RWPE2 (cell line): ENCODE data around the gene BNC1.

Source experiments
- ATAC-seq: fragments of 200-7000 bp; cut with Tn5 transposase; 3 replicates; pipeline ENCODE4 v1.9.1; 2021; ENCODE audit warnings: low read depth
- DNase-seq: peaks from one replicate; pipeline ENCODE4 v3.0.0-alpha.2; 2020; ENCODE audit warnings: low spot score
- H3K27ac ChIP-seq: fragments of 450-650 bp; 2 replicates; pipeline ENCODE4 v1.5.1; 2017; ENCODE audit warnings: mild to moderate bottlenecking; ENCODE audit not compliant: poor library complexity, severe bottlenecking
- H3K27me3 ChIP-seq: fragments of 250-450 bp; sonication (Bioruptor Pico); 2 replicates; pipeline ENCODE4 v1.5.1; 2021; ENCODE audit warnings: mild to moderate bottlenecking, moderate library complexity; ENCODE audit not compliant: insufficient read depth, poor library complexity, severe bottlenecking
- H3K36me3 ChIP-seq: fragments of 250-450 bp; sonication (Bioruptor Pico); 2 replicates; pipeline ENCODE4 v1.5.1; 2020; ENCODE audit warnings: low read depth, mild to moderate bottlenecking, moderate library complexity
- H3K4me1 ChIP-seq: fragments of 250-450 bp; sonication (Bioruptor Pico); 2 replicates; pipeline ENCODE4 v1.5.1; 2021; ENCODE audit warnings: mild to moderate bottlenecking, moderate library complexity; ENCODE audit not compliant: insufficient read depth, poor library complexity, severe bottlenecking
- H3K4me3 ChIP-seq: fragments of 250-450 bp; sonication (Bioruptor Pico); 2 replicates; pipeline ENCODE4 v1.5.1; 2021; ENCODE audit warnings: mild to moderate bottlenecking, moderate library complexity; ENCODE audit not compliant: severe bottlenecking
- H3K9me3 ChIP-seq: fragments of 250-450 bp; sonication (Bioruptor Pico); 2 replicates; pipeline ENCODE4 v1.5.1; 2021; ENCODE audit warnings: mild to moderate bottlenecking, moderate library complexity; ENCODE audit not compliant: severe bottlenecking
- TF ChIP-seq, protein P1 (sequence below): fragments of 450-650 bp; IDR thresholded peaks from one replicate; pipeline ENCODE4 v1.5.1; 2017; ENCODE audit warnings: mild to moderate bottlenecking, moderate library complexity; ENCODE audit not compliant: poor library complexity, severe bottlenecking

The BNC1 gene

DNA sequence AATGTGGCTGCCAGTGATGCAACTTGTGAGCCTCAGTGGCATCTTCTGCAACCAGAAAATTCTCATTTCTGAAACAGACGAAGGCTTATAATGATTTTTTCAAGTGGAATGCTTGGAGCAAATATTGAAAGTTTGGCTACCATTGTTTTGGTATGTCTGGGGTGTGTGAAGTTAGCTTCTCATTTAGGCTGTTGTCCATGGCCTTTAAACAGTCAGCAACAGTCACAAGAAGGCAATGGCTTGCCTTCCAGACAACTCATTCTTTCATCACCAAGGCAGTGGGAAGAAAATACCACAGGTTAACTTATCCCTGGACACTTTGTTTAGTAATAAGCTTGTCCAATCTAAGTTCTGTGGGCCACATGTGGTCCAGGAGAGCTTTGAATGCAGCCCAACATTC is 4.7 kb upstream of the BNC1 start:
- Histone ChIP-seq H3K9me3 (no peaks in the 10 kb centered on the region), H3K36me3 (no peaks in the 10 kb centered on the region), H3K27ac (peak overlapping the region; percentile 99), H3K4me3 (no peak overlapping the region), H3K27me3 (no peaks in the 10 kb centered on the region), H3K4me1 (peaks cover 65% of the 10 kb centered on the region)
- DNase-seq: no peak
- no peak for ATAC-seq
- TF ChIP-seq, protein P1, sequence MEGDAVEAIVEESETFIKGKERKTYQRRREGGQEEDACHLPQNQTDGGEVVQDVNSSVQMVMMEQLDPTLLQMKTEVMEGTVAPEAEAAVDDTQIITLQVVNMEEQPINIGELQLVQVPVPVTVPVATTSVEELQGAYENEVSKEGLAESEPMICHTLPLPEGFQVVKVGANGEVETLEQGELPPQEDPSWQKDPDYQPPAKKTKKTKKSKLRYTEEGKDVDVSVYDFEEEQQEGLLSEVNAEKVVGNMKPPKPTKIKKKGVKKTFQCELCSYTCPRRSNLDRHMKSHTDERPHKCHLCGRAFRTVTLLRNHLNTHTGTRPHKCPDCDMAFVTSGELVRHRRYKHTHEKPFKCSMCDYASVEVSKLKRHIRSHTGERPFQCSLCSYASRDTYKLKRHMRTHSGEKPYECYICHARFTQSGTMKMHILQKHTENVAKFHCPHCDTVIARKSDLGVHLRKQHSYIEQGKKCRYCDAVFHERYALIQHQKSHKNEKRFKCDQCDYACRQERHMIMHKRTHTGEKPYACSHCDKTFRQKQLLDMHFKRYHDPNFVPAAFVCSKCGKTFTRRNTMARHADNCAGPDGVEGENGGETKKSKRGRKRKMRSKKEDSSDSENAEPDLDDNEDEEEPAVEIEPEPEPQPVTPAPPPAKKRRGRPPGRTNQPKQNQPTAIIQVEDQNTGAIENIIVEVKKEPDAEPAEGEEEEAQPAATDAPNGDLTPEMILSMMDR: no peak

DNA sequence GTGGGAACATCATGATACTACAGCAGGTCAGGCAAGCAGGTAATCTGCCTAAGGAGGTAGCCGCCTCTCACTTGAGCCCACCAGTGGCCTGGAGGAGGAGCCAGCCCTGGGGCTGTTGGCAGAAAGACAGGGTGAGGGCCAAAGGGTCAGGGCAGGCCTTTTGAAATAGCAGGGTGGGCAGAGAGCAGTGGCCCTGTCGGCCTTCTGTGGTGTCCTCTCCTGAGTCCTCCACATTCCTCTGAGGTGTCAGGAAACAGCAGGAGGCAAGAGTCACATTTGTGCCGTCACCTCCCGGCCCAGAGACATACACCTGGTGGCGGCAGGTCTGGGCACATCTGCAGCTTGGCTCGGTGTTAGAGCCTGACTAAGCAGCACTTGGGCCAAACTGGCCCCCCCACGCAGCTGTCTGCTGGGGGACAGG is 3.9 kb upstream of the BNC1 start:
- peak; percentile 49 for ATAC-seq
- no peaks in the 10 kb centered on the region for H3K27me3 ChIP-seq
- TF ChIP-seq, protein P1: peak; percentile 23
- H3K36me3 ChIP-seq: peaks cover 5% of the 10 kb centered on the region
- peak overlapping the region; percentile 99 for H3K27ac ChIP-seq
- H3K4me3 ChIP-seq: no peak overlapping the region
- DNase-seq: peak; percentile 97
- H3K9me3 ChIP-seq: no peaks in the 10 kb centered on the region
- peaks cover 65% of the 10 kb centered on the region for H3K4me1 ChIP-seq

DNA sequence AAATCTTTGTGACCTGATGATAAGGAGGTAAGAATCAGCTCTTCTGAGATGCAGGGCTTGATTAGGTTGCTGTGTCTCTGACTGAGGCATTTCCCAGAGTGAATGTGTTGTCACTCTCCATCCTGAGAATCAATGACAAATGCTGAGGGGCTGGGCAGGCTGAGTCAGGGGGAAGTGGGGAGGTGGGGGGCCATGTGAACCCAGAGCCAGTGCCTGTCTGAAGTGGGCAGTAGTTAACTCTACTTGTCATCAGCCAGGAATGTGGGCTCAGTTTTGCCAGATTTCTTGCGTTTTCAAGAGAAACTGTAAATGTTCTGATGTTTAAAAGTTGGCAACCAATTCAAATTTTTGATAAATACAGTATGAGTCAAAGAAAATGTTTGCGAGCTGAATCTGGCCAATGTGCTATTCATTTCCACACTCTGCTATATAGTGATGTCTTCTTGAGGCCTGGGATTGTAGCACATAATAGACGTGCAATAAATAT is 3.1 kb upstream of the BNC1 start:
- peak; percentile 66 for ATAC-seq
- peak; percentile 97 for DNase-seq
- TF ChIP-seq, protein P1: no peak
- Histone ChIP-seq H3K36me3 (peaks cover 13% of the 10 kb centered on the region), H3K27me3 (no peaks in the 10 kb centered on the region), H3K27ac (peak overlapping the region; percentile 99), H3K4me3 (no peak overlapping the region), H3K9me3 (no peaks in the 10 kb centered on the region), H3K4me1 (peaks cover 56% of the 10 kb centered on the region)

DNA sequence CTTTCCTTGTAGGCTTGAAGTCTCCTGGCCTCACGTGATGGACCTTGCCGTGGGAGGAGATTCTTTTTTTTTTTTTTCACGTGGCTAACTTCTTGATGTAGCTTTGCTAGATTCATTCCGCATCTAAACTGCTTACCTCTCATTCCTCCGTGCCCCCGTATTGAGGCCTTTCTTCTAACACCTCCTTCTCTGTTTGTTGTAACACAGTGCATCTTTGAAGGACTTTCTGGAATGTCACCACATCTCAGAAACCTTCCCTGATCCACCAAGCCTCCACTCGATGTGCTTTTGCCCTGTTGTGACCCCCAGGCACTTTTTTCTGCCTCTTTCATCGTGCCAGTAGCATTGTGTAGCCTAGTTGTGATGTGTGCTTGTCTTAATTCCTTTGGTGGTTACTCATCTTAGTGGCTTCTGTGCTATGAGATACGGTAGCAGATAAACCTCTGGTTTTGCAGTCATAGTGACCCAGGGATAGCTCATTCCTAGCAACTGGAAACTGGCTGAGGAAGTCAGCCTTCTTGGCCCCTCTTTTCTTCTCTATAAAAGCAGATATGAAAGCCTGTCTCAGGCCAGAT is 1.6 kb upstream of the BNC1 start:
- TF ChIP-seq, protein P1: no peak
- ATAC-seq (peak; percentile 49), DNase-seq (no peak)
- peaks cover 28% of the 10 kb centered on the region for H3K36me3 ChIP-seq
- no peaks in the 10 kb centered on the region for H3K27me3 ChIP-seq
- peak overlapping the region; percentile 99 for H3K27ac ChIP-seq
- no peaks in the 10 kb centered on the region for H3K9me3 ChIP-seq
- no peak overlapping the region for H3K4me3 ChIP-seq
- H3K4me1 ChIP-seq: peaks cover 59% of the 10 kb centered on the region

DNA sequence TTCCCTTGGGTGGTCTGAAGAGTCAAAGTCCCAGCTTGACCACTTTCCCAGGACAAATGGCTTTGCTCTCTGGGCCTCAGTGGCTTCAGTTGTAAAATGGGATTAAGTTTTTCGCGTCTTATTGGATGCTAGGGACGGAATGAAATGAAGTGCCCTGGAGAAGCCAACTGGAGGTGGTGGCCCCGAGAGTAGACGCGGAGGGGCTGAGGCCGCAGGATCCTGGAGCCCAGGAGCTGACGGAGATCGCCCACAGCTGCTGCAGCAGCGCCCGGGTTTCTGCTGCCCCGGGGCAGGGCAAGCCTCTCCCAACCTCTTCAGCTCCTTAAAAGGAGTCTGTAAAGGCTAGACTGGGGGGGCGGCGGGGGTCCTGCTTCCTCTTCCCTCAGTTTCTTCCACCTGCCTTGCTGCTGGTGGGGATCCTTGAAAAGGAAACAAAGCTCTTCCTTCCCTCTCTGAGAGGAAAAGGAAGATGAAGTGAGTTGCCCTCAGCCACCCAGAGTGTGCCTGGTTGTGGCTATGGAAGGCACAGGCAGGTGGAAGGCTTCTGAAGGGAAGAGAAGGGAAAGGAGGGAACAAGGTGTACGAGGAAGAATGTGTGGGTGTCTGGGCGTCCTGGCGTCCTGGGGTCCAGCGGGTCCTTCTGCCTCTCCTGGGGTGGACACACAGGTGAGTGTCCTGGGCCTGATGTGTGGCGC is 967 bp upstream of the BNC1 start:
- no peaks in the 10 kb centered on the region for H3K9me3 ChIP-seq
- peaks cover 66% of the 10 kb centered on the region for H3K4me1 ChIP-seq
- DNase-seq (no peak), ATAC-seq (no peak)
- H3K36me3 ChIP-seq: peaks cover 34% of the 10 kb centered on the region
- TF ChIP-seq, protein P1: peak; percentile 11
- H3K4me3 ChIP-seq: peak overlapping the region; percentile 80
- H3K27me3 ChIP-seq: no peaks in the 10 kb centered on the region
- peak overlapping the region; percentile 99 for H3K27ac ChIP-seq
